GM19452 (cell line): ENCODE data around the gene DPH2.

ENCODE experiments used
- ATAC-seq: cut with Tn5 transposase; IDR thresholded peaks from one replicate; pipeline ENCODE4 v1.9.1; 2021; ENCODE audit not compliant: unreplicated experiment

Gene DPH2

DNA sequence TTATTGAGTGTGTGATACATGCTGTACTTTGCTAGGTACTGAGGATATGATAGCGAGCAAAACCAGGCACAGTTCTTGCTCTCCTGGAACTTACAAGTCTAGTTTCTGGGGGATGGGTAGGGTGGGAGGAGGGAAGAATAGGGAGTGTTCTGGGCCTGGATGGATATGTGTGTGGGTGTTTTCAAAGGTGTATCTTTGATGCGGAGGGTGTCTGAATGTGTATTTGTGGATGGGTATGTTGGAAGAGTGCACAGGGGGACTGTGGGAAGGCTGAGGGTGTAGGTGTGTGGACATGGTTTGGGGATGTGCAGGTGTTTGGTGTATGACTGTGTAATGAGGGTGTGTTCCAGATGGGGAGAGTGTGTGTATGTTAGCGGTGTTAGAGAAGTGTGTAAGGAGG is 4.5 kb upstream of the DPH2 start:
- no peak for ATAC-seq

DNA sequence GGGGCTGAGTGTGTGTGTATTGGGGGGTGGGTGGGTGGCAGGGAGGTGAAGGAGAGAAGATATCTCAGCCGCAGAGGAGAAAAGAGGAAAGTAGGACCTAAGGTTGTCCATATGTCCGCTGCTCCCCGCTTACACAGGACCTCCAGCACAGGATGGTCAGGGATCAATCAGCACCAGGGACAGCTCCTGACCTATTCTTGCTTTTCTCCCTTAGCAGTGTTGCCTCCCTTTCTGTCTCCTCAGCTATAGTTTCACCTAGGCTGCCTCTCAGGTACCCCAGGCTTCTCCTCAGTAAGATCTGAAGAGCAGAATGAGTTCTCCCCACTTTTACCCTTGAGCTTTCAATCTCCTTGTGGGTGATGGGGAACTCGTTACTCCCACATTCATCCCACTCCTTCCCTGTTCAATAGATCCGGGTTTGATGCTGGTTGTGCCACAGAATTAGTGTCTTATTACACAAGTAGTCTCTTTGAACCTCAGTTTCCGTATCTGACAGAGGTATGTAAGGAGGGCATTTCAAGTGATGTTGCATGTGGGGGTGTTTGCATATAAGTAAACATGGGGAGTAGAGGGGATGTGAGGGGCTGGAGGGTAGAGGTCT is 1.4 kb upstream of the DPH2 start:
- no peak for ATAC-seq

DNA sequence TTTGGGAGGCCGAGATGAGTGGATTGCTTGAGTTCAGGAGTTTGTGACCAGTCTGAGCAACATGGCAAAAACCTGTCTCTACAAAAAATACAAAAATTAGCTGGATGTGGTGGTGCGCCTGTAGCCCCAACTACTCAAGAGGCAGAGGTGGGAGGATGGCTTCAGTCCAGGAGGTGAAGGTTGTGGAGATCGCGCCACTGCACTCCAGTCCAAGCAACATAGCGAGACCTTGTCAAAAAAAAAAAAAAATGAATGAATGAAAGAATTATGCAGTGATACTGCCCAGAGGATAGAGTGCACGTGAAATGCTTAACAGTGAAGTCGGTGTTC is 429 bp upstream of the DPH2 start:
- no peak for ATAC-seq

DNA sequence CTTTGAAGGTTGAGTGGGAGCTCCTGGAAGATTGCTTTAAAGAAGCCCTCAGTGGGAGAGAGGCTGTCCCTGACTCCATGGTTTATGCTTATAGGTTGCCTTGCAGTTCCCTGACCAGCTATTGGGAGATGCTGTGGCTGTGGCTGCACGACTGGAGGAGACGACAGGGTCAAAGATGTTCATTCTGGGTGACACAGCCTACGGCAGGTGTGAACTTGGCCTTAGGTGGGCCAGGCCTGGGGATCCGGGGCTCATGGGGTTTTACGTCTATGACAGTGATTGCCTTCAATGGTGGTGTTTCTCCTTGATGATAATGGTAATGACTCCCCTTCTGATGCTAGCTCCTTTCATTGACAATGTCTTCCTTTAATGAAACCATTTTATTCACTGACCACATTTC is 692 bp downstream of the DPH2 start:
- no peak for ATAC-seq

GRCh38 chr1:43970911-43971310 is 1.1 kb downstream of the DPH2 start:
- ATAC-seq: no peak

DNA sequence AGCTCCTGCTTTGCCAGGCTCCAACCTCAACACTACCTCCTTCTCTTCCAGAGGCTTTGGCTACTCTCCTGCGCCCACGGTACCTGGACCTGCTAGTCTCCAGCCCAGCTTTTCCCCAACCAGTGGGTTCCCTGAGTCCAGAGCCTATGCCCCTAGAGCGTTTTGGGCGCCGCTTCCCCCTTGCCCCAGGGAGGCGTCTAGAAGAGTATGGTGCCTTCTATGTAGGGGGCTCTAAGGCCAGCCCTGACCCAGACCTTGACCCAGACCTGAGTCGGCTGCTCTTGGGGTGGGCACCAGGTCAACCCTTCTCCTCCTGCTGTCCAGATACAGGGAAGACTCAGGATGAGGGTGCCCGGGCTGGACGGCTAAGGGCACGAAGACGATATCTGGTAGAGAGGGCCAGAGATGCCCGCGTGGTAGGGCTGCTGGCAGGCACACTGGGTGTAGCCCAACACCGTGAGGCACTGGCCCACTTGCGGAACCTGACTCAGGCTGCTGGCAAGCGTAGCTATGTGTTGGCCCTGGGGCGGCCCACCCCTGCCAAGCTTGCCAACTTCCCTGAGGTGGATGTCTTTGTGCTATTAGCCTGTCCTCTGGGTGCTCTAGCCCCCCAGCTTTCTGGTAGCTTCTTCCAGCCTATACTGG is 1.6 kb downstream of the DPH2 start:
- ATAC-seq: no peak

DNA sequence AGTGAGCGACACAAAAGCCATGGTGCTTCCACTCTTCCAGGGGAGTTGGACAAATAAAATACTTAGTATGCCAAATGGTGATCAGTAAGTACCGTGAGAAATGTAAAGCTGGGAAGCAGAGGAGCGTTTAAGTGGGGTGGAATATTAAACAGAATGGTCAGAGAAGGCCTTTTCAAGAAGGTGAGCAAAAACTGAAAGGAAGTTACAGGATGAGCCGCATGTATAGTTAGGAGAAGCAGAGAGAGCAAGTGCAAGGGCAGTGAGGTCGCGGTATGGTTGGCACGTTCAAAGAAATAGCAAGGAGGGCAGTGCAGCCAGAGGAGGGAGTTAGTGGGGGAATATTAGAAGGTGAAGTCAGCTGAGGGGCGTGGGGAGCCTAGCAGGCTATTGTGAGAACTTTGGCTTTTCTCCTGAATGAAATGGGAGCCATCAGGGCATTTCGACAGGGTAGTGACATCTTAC is 4.2 kb downstream of the DPH2 start:
- ATAC-seq: no peak

DNA sequence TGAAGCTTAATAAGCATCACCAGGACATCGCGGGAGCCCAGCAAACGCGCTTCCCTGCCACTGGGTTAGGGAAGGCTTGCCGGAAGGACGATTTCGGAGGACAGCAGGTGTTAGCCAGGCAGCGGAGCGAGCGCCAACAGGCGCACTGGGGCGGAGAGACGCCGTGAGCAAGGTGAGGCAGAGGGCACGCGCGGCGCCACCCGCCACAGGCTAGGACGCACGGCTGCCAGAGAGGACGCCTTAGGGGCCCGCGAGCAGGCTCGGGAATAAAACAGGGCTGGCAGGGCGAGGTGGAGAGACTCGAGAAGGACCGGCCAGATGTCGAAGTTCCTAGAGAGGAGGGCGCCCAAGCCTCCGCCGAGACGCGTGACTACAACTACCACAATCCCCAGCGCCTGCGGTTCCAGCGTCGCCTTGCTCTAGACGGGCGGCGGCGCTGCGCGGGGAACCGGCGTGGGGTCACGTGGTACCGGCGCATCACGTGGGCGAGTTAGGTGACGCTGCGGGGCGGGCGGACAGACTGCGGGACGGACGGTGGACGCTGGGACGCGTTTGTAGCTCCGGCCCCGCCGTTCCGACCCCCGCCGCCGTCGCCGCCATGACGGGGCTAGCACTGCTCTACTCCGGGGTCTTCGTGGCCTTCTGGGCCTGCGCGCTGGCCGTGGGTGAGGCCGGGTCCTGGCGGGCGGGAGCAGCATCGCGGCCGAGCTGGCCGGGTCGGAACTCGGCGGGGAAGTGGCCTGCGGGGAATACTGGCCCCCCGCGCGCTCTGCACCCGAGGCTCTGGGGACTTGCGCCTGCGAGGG is 4.8 kb downstream of the DPH2 start, which contains the start of gene ATP6V0B:
Gene ATP6V0B (plus strand): TSS at position 518 of the 806 bp plus-strand sequence. CDS start 81 bp downstream, at position 599.
- peak; percentile 67 for ATAC-seq

GRCh38 chr1:43975249-43975961 is 5.6 kb downstream of the DPH2 start:
- ATAC-seq: no peak

- ATAC-seq: no peak
These were observed 6.2 kb downstream of the DPH2 start for GRCh38 chr1:43976045-43976444.

GRCh38 chr1:43976890-43977289 is 7.1 kb downstream of the DPH2 start:
- no peak for ATAC-seq

GRCh38 chr1:43977376-43978263 is 7.8 kb downstream of the DPH2 start:
- no peak for ATAC-seq

- no peak for ATAC-seq
These were observed 8.4 kb downstream of the DPH2 start for GRCh38 chr1:43978264-43978550.

GRCh38 chr1:43978551-43979260 is 8.9 kb downstream of the DPH2 start, which contains the start of gene B4GALT2:
B4GALT2 (plus strand) TSS chr1:43979210; CDS start chr1:43981161, 1,951 bp downstream.
- ATAC-seq: no peak

GRCh38 chr1:43979261-43979527 is 9.4 kb downstream of the DPH2 start:
- ATAC-seq: no peak

- ATAC-seq: no peak
These were observed 9.9 kb downstream of the DPH2 start for GRCh38 chr1:43979528-43980254.

GRCh38 chr1:43980255-43981134 is 10.7 kb downstream of the DPH2 start:
- ATAC-seq: no peak

- no peak for ATAC-seq
These were observed 11.3 kb downstream of the DPH2 start for GRCh38 chr1:43981135-43981491.

DNA sequence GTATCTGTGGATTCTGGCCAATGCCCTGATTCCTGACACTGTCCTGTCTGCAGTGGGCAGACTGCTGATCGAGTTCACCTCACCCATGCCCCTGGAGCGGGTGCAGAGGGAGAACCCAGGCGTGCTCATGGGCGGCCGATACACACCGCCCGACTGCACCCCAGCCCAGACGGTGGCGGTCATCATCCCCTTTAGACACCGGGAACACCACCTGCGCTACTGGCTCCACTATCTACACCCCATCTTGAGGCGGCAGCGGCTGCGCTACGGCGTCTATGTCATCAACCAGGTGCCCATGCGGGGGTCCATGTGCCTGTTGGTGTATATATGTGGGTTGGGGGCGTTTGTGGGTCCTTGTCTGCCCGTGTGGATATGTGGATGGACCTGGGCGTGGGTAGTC is 11.8 kb downstream of the DPH2 start:
- no peak for ATAC-seq
